PC-9 (cell line): ENCODE results near the gene TAMALIN. TPM values are rescaled to one million over a fixed set of nuclear protein-coding genes. Genes with fewer than 3 reads are reported as not detected.

ENCODE experiments used
- BruUV-seq: library from RNA; stranded (reverse); fragments of 400-500 nt; replicated peaks from 2 replicates; lab custom pipeline; 2021; lab: Mats Ljungman, UMichigan
- CTCF ChIA-PET: fragments of 300-600 bp; sonication (Branson Sonifier 250); formaldehyde crosslinking; loops from one replicate; lab custom pipeline; 2022; ENCODE audit warnings: antibody characterized with exemption; lab: Charles Lee
- POLR2A ChIA-PET: fragments of 300-600 bp; sonication (Branson Sonifier 250); formaldehyde crosslinking; loops from one replicate; lab custom pipeline; 2022; ENCODE audit warnings: antibody characterized with exemption; ENCODE audit not compliant: unreplicated experiment; lab: Charles Lee
- DNase-seq, 2 experiments: peaks; one replicate each; pipeline versions ENCODE4 v3.0.0 to v3.0.0-alpha.2; 2015 to 2022; ENCODE audit warnings: mixed read lengths in 1 of 2
- H2AFZ ChIP-seq: fragments of 200-600 bp; sonication (generic); 2 replicates; pipeline ENCODE4 v1.8.1; 2017; ENCODE audit warnings: antibody characterized with exemption
- H3F3A ChIP-seq: fragments of 200-600 bp; sonication (generic); 2 replicates; pipeline ENCODE4 v1.8.1; 2017; ENCODE audit warnings: antibody characterized with exemption, mild to moderate bottlenecking, low read depth; ENCODE audit not compliant: insufficient read depth
- H3K27ac ChIP-seq: fragments of 200-600 bp; sonication (generic); 2 replicates; pipeline ENCODE4 v1.6.1; 2016; ENCODE audit warnings: mixed run types
- H3K27me3 ChIP-seq: fragments of 200-600 bp; sonication (generic); 2 replicates; pipeline ENCODE4 v1.6.1; 2016; ENCODE audit warnings: low read depth, mixed run types; ENCODE audit not compliant: insufficient read depth
- H3K36me3 ChIP-seq: fragments of 200-600 bp; sonication (generic); 2 replicates; pipeline ENCODE4 v1.6.1; 2016; ENCODE audit warnings: low read depth, mixed run types
- H3K4me1 ChIP-seq: fragments of 200-600 bp; sonication (generic); replicated peaks from 2 replicates; pipeline ENCODE4 v1.6.1; 2016; ENCODE audit warnings: mixed run types; ENCODE audit not compliant: insufficient read depth
- H3K4me2 ChIP-seq: fragments of 200-600 bp; sonication (generic); 2 replicates; pipeline ENCODE4 v1.6.1; 2017; ENCODE audit warnings: mixed run types
- H3K4me3 ChIP-seq: fragments of 200-600 bp; sonication (generic); 2 replicates; pipeline ENCODE4 v1.6.1; 2016; ENCODE audit warnings: mixed run types
- H3K79me2 ChIP-seq: fragments of 200-600 bp; sonication (generic); 2 replicates; pipeline ENCODE4 v1.6.1; 2017; ENCODE audit warnings: low read depth, mixed run types
- H3K9me2 ChIP-seq: fragments of 200-600 bp; sonication (generic); 2 replicates; pipeline ENCODE4 v1.8.1; 2017; ENCODE audit warnings: mild to moderate bottlenecking; ENCODE audit not compliant: insufficient read depth
- H3K9me3 ChIP-seq: fragments of 200-600 bp; sonication (generic); 2 replicates; pipeline ENCODE4 v1.8.1; 2016; ENCODE audit warnings: low read depth; ENCODE audit not compliant: insufficient read depth
- H4K20me1 ChIP-seq: fragments of 200-600 bp; sonication (generic); 2 replicates; pipeline ENCODE4 v1.8.1; 2017; ENCODE audit not compliant: insufficient read depth
- CTCF ChIP-seq: fragments of 200-600 bp; sonication (generic); conservative IDR thresholded peaks from 2 replicates; pipeline ENCODE4 v1.6.1; 2017; ENCODE audit warnings: mixed run types, antibody characterized with exemption, mild to moderate bottlenecking, moderate library complexity
- EZH2 ChIP-seq: fragments of 200-600 bp; sonication (generic); IDR thresholded peaks from 2 replicates; pipeline ENCODE4 v1.8.0; 2017; ENCODE audit warnings: antibody characterized with exemption, low read depth
- intact Hi-C: fragments of 100-400 bp; cut with micrococcal nuclease; formaldehyde crosslinking; loops from one replicate; pipeline ENCODE4 v1.10.0; 2022; ENCODE audit not compliant: unreplicated experiment
- total RNA-seq: library from RNA; stranded (reverse); gene quantifications from 2 replicates; pipeline ENCODE4 v1.2.3, GENCODE V29; 2021

TAMALIN gene
- total RNA-seq, 1 experiment from 2014 or later: not detected

- Histone ChIP-seq H3K36me3 (no peaks in the 10 kb centered on the region), H3K4me1 (no peaks in the 10 kb centered on the region), H3K27ac (no peak overlapping the region), H3K9me3 (no peaks in the 10 kb centered on the region), H3K27me3 (peaks cover 6% of the 10 kb centered on the region; the same call in 1 of the 2 replicates), H3K79me2 (no peaks in the 10 kb centered on the region), H2AFZ (no peak overlapping the region), H4K20me1 (no peaks in the 10 kb centered on the region), H3K4me2 (no peak overlapping the region), H3K4me3 (no peak overlapping the region), H3F3A (no peaks in the 10 kb centered on the region), H3K9me2 (no peaks in the 10 kb centered on the region)
- CTCF ChIA-PET: no interaction called here
- no peak for DNase-seq
- no TSS peak for BruUV-seq
- TF ChIP-seq CTCF (no peak), EZH2 (no peak)
- intact Hi-C loops: no loop called here
- POLR2A ChIA-PET: interaction anchor here (1.1 kb wide), 1 partner anchor 11 kb away, joined by 3 read pairs; the partner anchor contains the start of gene NR4A1
These were observed 55.7 kb downstream of the TAMALIN start for GRCh38 chr12:52062167-52063081.

GRCh38 chr12:52063082-52063924 lies 56.6 kb downstream of the TAMALIN start:
- no peak overlapping the region for H3K4me2 ChIP-seq
- no peaks in the 10 kb centered on the region for H3F3A ChIP-seq
- TF ChIP-seq EZH2 (no peak), CTCF (no peak)
- H3K9me3 ChIP-seq: no peaks in the 10 kb centered on the region
- H2AFZ ChIP-seq: no peak overlapping the region
- DNase-seq: no peak
- no peak overlapping the region for H3K27ac ChIP-seq
- H3K4me3 ChIP-seq: no peak overlapping the region
- H3K36me3 ChIP-seq: no peaks in the 10 kb centered on the region
- ChIA-PET POLR2A (interaction anchor here (0.5 to 1.1 kb wide), 2 partner anchors 12 to 402 kb away, joined by 3 read pairs; partner anchors contain the start of gene NR4A1), CTCF (interaction anchor here (0.9 kb wide), 1 partner anchor 38 kb away, joined by 3 read pairs; no protein-coding TSS in a partner anchor)
- intact Hi-C loops: no loop called here
- no peaks in the 10 kb centered on the region for H3K9me2 ChIP-seq
- peaks cover 6% of the 10 kb centered on the region; the same call in 1 of the 2 replicates for H3K27me3 ChIP-seq
- no peaks in the 10 kb centered on the region for H3K4me1 ChIP-seq
- H4K20me1 ChIP-seq: no peaks in the 10 kb centered on the region
- BruUV-seq: no TSS peak
- H3K79me2 ChIP-seq: no peaks in the 10 kb centered on the region
